ENCODE results near the gene IPCEF1.

DNA sequence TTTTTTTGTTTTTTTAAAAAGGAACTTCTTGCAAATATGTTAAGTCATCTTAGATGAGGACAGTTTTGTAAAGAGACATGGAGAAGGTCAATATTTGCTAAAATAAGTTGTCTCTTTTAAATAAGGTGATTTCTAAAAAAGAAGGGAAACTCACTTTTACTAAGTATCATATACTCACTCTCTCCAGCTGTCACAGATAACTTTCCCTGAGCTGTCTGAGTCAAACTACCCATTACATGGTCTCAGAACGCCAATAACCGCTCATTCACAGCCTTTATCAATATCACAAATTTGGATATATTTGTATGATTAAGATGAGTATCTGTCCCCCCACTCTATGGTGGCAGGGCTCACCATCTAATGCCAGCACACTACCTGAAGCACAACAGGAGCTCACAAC, 47.6 kb downstream of the IPCEF1 start:
- TF ChIP-seq, protein P1, sequence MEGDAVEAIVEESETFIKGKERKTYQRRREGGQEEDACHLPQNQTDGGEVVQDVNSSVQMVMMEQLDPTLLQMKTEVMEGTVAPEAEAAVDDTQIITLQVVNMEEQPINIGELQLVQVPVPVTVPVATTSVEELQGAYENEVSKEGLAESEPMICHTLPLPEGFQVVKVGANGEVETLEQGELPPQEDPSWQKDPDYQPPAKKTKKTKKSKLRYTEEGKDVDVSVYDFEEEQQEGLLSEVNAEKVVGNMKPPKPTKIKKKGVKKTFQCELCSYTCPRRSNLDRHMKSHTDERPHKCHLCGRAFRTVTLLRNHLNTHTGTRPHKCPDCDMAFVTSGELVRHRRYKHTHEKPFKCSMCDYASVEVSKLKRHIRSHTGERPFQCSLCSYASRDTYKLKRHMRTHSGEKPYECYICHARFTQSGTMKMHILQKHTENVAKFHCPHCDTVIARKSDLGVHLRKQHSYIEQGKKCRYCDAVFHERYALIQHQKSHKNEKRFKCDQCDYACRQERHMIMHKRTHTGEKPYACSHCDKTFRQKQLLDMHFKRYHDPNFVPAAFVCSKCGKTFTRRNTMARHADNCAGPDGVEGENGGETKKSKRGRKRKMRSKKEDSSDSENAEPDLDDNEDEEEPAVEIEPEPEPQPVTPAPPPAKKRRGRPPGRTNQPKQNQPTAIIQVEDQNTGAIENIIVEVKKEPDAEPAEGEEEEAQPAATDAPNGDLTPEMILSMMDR (IDR thresholded peaks at IDR 0.05), result no peak
- TF ChIP-seq POLR2A (IDR thresholded peaks at IDR 0.05), result no peak
